GM19328 (cell line): ENCODE measurements around the gene IGSF8.

ENCODE experiments used
- ATAC-seq: cut with Tn5 transposase; IDR thresholded peaks from one replicate; pipeline ENCODE4 v1.9.1; 2021; ENCODE audit warnings: mild to moderate bottlenecking, moderate library complexity; ENCODE audit not compliant: unreplicated experiment

Gene IGSF8

GRCh38 chr1:160097911-160098851 is at the start of gene IGSF8:
Gene IGSF8, minus strand, starts transcription at chr1:160098619. Its CDS starts 147 bp downstream, at chr1:160098472.
- ATAC-seq: peak; percentile 48

GRCh38 chr1:160148121-160148520 is 49.7 kb upstream of the IGSF8 start:
- ATAC-seq: no peak

- ATAC-seq: no peak
Measured at GRCh38 chr1:160146107-160146506, 47.7 kb upstream of the IGSF8 start.

GRCh38 chr1:160144921-160145320 is 46.5 kb upstream of the IGSF8 start:
- ATAC-seq: no peak

- ATAC-seq: no peak
Measured at GRCh38 chr1:160143695-160144094, 45.3 kb upstream of the IGSF8 start.

- no peak for ATAC-seq
Measured at GRCh38 chr1:160139840-160140239, 41.4 kb upstream of the IGSF8 start.

GRCh38 chr1:160137216-160137862 is 38.9 kb upstream of the IGSF8 start:
- no peak for ATAC-seq

- no peak for ATAC-seq
Measured at GRCh38 chr1:160136926-160137200, 38.4 kb upstream of the IGSF8 start.

- ATAC-seq: no peak
Measured at GRCh38 chr1:160136121-160136925, 37.9 kb upstream of the IGSF8 start.

- ATAC-seq: no peak
Measured at GRCh38 chr1:160134791-160135572, 36.6 kb upstream of the IGSF8 start.

GRCh38 chr1:160133990-160134770 is 35.8 kb upstream of the IGSF8 start:
- ATAC-seq: no peak

GRCh38 chr1:160131803-160132565 is 33.6 kb upstream of the IGSF8 start:
- no peak for ATAC-seq

GRCh38 chr1:160130939-160131338 is 32.5 kb upstream of the IGSF8 start:
- ATAC-seq: no peak

- ATAC-seq: no peak
Measured at GRCh38 chr1:160130486-160130885, 32.1 kb upstream of the IGSF8 start.

GRCh38 chr1:160129966-160130365 is 31.5 kb upstream of the IGSF8 start:
- ATAC-seq: no peak

- no peak for ATAC-seq
Measured at GRCh38 chr1:160129558-160129957, 31.1 kb upstream of the IGSF8 start.

GRCh38 chr1:160129046-160129445 is 30.6 kb upstream of the IGSF8 start:
- ATAC-seq: no peak

- ATAC-seq: no peak
Measured at GRCh38 chr1:160128636-160129035, 30.2 kb upstream of the IGSF8 start.

GRCh38 chr1:160127865-160128523 is 29.6 kb upstream of the IGSF8 start:
- no peak for ATAC-seq
